Type B pancreatic cell (in vitro differentiated cells): ENCODE measurements around the gene SPANXN5. TPM values are rescaled to one million over a fixed set of nuclear protein-coding genes. Genes with fewer than 3 reads are reported as not detected.
A peak's percentile ranks its signal among the peaks of the same experiment; 100 is the strongest.
"Not testable (repeated sequence)": the region's sequence is repeated elsewhere in the genome, so short reads cannot be mapped to it uniquely, and the experiment has no call there.

Source experiments
- DNase-seq: peaks from one replicate; pipeline ENCODE4 v3.0.0; 2021; ENCODE audit warnings: mixed read lengths; ENCODE audit not compliant: unreplicated experiment; ENCODE audit errors: extremely low spot score
- H3K27ac Mint-ChIP-seq: 2 replicates; pipeline ENCODE4 v1.8.0; 2021; ENCODE audit warnings: mild to moderate bottlenecking, mixed read lengths
- H3K27me3 Mint-ChIP-seq: 2 replicates; pipeline ENCODE4 v1.8.0; 2021; ENCODE audit warnings: mixed read lengths
- H3K36me3 Mint-ChIP-seq: 2 replicates; pipeline ENCODE4 v1.8.0; 2021; ENCODE audit warnings: mixed read lengths
- H3K4me1 Mint-ChIP-seq: one replicate; pipeline ENCODE4 v1.8.0; 2021; ENCODE audit warnings: mixed read lengths; ENCODE audit not compliant: unreplicated experiment
- H3K4me3 Mint-ChIP-seq: 2 replicates; pipeline ENCODE4 v1.8.0; 2021; ENCODE audit warnings: mild to moderate bottlenecking, mixed read lengths
- H3K9me3 Mint-ChIP-seq: 2 replicates; pipeline ENCODE4 v1.8.0; 2021; ENCODE audit warnings: mixed read lengths
- CTCF ChIP-seq: fragments of 200-600 bp; sonication (generic); conservative IDR thresholded peaks from 2 replicates; pipeline ENCODE4 v1.5.0; 2021; ENCODE audit warnings: antibody characterized with exemption, mild to moderate bottlenecking
- long read RNA-seq: library from polyadenylated mRNA; unstranded; transcript quantifications from one replicate; pipeline ENCODE4 v2.0.0, GENCODE V29; 2020
- total RNA-seq: library from RNA; stranded (reverse); gene quantifications from 2 replicates; pipeline ENCODE4 v1.2.1, GENCODE V29; 2021; ENCODE audit warnings: low replicate concordance

Gene SPANXN5, protein sequence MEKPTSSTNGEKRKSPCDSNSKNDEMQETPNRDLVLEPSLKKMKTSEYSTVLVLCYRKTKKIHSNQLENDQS
- total RNA-seq: not detected in 2 replicates
- long read RNA-seq: 0 reads

DNA sequence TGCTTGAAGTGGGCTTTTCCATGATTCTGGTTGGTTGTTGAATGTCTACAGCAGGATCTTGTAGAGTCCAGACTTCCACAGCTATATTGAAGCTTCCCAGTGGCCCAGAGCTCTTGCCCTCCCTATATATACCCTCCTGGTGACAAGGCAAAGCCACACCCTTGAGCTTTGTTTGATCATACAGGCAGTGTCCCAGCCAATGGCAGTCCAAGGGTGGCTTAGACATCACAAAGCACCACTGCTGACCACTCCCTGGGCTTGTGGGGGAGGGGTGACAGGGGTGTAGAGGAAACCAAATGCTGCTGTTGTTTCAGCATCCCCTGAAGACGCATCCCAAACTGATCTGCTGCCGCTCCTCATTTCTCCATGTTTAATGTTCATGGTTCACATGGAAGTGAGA lies at the start of gene SPANXN5:
SPANXN5 (minus strand) TSS at position 101 of the 400 bp plus-strand sequence; CDS start at position 22, 79 bp downstream.
- H3K4me3 Mint-ChIP-seq, H3K4me1 Mint-ChIP-seq, H3K27me3 Mint-ChIP-seq, H3K9me3 Mint-ChIP-seq, H3K36me3 Mint-ChIP-seq, H3K27ac Mint-ChIP-seq: not testable (repeated sequence)
- DNase-seq: peak; percentile 32

DNA sequence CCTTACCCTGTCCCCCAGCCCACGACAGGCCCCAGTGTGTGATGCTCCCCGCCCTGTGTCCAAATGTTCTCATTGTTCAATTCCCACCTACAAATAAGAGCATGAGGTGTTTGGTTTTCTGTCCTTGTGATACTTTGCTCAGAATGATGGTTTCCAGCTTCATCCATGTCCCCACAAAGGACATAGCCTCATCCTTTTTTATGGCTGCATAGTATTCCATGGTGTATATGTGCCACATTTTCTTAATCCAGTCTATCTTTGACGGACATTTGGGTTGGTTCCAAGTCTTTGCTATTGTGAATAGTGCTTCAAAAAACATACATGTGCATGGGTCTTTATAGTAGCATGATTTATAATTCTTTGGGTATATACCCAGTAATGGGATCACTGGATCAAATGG lies 46.4 kb upstream of the SPANXN5 start:
- H3K9me3 Mint-ChIP-seq, H3K4me1 Mint-ChIP-seq, H3K36me3 Mint-ChIP-seq: not testable (repeated sequence)

GRCh38 chrX:52839137-52839536 lies 41.9 kb upstream of the SPANXN5 start:
- Mint-ChIP-seq H3K4me3 (no peak overlapping the region), H3K27me3 (peaks cover 3% of the 10 kb centered on the region), H3K9me3 (no peaks in the 10 kb centered on the region), H3K36me3 (no peaks in the 10 kb centered on the region), H3K4me1 (no peaks in the 10 kb centered on the region), H3K27ac (no peak overlapping the region)
- no peak for TF ChIP-seq CTCF
- no peak for DNase-seq

More for the DNA sequence above, 46.4 kb upstream of the SPANXN5 start:
- H3K4me3 Mint-ChIP-seq, H3K27me3 Mint-ChIP-seq, H3K27ac Mint-ChIP-seq, DNase-seq: not testable (repeated sequence)

DNA sequence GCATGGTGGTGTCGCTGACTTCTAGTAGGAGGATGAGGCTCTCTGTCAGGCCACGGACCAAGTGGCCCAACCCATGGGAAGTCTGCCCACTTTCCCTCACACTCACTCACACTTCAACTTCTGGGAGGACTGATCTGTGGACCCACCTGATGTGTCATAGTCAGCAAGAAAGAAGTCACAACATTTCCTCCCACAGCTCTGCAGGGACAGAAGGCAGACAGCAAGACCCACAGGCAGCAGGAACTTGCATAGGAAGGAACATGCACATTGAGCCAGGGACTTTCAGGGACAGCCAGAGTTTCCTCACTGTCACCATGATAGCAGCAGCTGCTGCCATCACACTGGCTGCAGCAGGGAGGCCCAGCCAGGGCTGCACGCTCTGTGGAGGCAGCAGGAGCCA lies 33.3 kb upstream of the SPANXN5 start:
- H3K27me3 Mint-ChIP-seq: no peaks in the 10 kb centered on the region

GRCh38 chrX:52824608-52825007 lies 27.4 kb upstream of the SPANXN5 start:
- Mint-ChIP-seq H3K4me3 (no peak overlapping the region), H3K36me3 (no peaks in the 10 kb centered on the region), H3K9me3 (no peaks in the 10 kb centered on the region), H3K27me3 (no peaks in the 10 kb centered on the region), H3K4me1 (no peaks in the 10 kb centered on the region), H3K27ac (no peak overlapping the region)
- no peak for DNase-seq
- TF ChIP-seq CTCF: no peak

More for the DNA sequence above, 33.3 kb upstream of the SPANXN5 start:
- H3K4me3 Mint-ChIP-seq: no peak overlapping the region
- no peak for DNase-seq
- H3K36me3 Mint-ChIP-seq: no peaks in the 10 kb centered on the region
- no peaks in the 10 kb centered on the region for H3K4me1 Mint-ChIP-seq
- no peaks in the 10 kb centered on the region for H3K9me3 Mint-ChIP-seq
- TF ChIP-seq CTCF: no peak
- no peak overlapping the region for H3K27ac Mint-ChIP-seq

DNA sequence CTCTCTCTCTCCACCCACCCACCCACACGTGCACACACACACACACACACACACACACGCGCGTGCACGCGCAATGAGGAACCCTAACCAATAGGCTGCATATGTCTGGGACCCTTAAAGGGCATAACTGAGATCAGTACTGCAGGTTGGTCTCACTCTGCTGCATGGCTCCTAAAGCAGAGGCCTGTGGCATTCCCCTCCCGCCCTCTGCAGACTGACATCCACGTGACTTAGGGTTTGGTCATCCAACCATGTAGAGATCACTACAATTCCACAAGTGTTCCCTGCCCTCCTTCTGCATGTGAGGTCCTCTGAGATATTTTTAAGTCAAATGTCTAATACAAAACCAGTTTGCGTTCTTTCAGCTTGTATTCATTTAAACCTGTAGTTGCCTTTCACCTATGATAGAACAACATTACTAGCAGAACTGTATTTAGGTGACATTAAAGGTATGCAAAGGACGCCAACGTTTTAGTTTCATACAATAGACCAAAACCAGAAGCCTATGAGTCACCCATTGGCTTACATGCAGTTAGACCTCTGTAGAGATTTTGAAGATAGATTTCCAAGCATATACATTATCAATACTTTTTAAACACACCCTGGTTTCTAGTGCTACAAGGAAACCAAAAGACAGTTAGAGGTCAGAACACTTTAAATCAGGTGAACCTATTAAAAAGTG lies 24.0 kb upstream of the SPANXN5 start:
- DNase-seq: no peak
- no peaks in the 10 kb centered on the region for H3K9me3 Mint-ChIP-seq
- no peaks in the 10 kb centered on the region for H3K36me3 Mint-ChIP-seq
- H3K4me1 Mint-ChIP-seq: no peaks in the 10 kb centered on the region
- no peak for TF ChIP-seq CTCF
- no peaks in the 10 kb centered on the region for H3K27me3 Mint-ChIP-seq
- H3K27ac Mint-ChIP-seq: no peak overlapping the region
- H3K4me3 Mint-ChIP-seq: no peak overlapping the region
